Measurements from ENCODE around the gene DIAPH1.

- no peak; the same call in 1 of the 2 replicates for TF ChIP-seq POLR2A (IDR thresholded peaks at IDR 0.05; ENCODE audit: low read depth, low read length)
- no peak for TF ChIP-seq POLR2AphosphoS5 (IDR thresholded peaks at IDR 0.05; ENCODE audit: low read depth, low read length)
These were observed 17.8 kb upstream of the DIAPH1 start, which contains the start of the genes HDAC3 and RELL2 for GRCh38 chr5:141636413-141637122.

Measured in GM12891 (cell line).